ENCODE measurements around the gene AHSA1.

- TF ChIP-seq EZH2phosphoT487 (IDR thresholded peaks at IDR 0.05; ENCODE audit: borderline replicate concordance, low read depth) = no peak
- TF ChIP-seq, protein P1, sequence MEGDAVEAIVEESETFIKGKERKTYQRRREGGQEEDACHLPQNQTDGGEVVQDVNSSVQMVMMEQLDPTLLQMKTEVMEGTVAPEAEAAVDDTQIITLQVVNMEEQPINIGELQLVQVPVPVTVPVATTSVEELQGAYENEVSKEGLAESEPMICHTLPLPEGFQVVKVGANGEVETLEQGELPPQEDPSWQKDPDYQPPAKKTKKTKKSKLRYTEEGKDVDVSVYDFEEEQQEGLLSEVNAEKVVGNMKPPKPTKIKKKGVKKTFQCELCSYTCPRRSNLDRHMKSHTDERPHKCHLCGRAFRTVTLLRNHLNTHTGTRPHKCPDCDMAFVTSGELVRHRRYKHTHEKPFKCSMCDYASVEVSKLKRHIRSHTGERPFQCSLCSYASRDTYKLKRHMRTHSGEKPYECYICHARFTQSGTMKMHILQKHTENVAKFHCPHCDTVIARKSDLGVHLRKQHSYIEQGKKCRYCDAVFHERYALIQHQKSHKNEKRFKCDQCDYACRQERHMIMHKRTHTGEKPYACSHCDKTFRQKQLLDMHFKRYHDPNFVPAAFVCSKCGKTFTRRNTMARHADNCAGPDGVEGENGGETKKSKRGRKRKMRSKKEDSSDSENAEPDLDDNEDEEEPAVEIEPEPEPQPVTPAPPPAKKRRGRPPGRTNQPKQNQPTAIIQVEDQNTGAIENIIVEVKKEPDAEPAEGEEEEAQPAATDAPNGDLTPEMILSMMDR (IDR thresholded peaks at IDR 0.05) = no peak
- TF ChIP-seq RFX5 (IDR thresholded peaks at IDR 0.05; ENCODE audit: low read length) = no peak
- TF ChIP-seq, protein P2, sequence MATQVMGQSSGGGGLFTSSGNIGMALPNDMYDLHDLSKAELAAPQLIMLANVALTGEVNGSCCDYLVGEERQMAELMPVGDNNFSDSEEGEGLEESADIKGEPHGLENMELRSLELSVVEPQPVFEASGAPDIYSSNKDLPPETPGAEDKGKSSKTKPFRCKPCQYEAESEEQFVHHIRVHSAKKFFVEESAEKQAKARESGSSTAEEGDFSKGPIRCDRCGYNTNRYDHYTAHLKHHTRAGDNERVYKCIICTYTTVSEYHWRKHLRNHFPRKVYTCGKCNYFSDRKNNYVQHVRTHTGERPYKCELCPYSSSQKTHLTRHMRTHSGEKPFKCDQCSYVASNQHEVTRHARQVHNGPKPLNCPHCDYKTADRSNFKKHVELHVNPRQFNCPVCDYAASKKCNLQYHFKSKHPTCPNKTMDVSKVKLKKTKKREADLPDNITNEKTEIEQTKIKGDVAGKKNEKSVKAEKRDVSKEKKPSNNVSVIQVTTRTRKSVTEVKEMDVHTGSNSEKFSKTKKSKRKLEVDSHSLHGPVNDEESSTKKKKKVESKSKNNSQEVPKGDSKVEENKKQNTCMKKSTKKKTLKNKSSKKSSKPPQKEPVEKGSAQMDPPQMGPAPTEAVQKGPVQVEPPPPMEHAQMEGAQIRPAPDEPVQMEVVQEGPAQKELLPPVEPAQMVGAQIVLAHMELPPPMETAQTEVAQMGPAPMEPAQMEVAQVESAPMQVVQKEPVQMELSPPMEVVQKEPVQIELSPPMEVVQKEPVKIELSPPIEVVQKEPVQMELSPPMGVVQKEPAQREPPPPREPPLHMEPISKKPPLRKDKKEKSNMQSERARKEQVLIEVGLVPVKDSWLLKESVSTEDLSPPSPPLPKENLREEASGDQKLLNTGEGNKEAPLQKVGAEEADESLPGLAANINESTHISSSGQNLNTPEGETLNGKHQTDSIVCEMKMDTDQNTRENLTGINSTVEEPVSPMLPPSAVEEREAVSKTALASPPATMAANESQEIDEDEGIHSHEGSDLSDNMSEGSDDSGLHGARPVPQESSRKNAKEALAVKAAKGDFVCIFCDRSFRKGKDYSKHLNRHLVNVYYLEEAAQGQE (IDR thresholded peaks at IDR 0.05; ENCODE audit: low read depth, low read length) = no peak
- TF ChIP-seq SMC3 (IDR thresholded peaks at IDR 0.05; ENCODE audit: low read depth, low read length) = no peak
- no peak for TF ChIP-seq GABPA (IDR thresholded peaks at IDR 0.05; ENCODE audit: low read depth)
- TF ChIP-seq, protein P3, sequence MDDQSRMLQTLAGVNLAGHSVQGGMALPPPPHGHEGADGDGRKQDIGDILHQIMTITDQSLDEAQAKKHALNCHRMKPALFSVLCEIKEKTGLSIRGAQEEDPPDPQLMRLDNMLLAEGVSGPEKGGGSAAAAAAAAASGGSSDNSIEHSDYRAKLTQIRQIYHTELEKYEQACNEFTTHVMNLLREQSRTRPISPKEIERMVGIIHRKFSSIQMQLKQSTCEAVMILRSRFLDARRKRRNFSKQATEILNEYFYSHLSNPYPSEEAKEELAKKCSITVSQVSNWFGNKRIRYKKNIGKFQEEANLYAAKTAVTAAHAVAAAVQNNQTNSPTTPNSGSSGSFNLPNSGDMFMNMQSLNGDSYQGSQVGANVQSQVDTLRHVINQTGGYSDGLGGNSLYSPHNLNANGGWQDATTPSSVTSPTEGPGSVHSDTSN (IDR thresholded peaks at IDR 0.05) = no peak
- no peak for TF ChIP-seq ZBTB33 (IDR thresholded peaks at IDR 0.05; ENCODE audit: borderline replicate concordance, low read depth)
- no peak for TF ChIP-seq EP300 (IDR thresholded peaks at IDR 0.05; ENCODE audit: borderline replicate concordance in 1 of 2, low read depth in 1 of 2, low read length in 1 of 2)
- no peak for TF ChIP-seq NRF1 (IDR thresholded peaks at IDR 0.05; ENCODE audit: low read depth, low read length)
- no peak for TF ChIP-seq TEAD4 (IDR thresholded peaks at IDR 0.05; ENCODE audit: borderline replicate concordance, insufficient read depth)
- TF ChIP-seq RAD21 (IDR thresholded peaks at IDR 0.05; ENCODE audit: low read length) = no peak
- TF ChIP-seq YY1 (IDR thresholded peaks at IDR 0.05; ENCODE audit: low read depth) = no peak
- TF ChIP-seq POLR2AphosphoS5 (IDR thresholded peaks at IDR 0.05; ENCODE audit: low read depth, low read length) = no peak
Observed at GRCh38 chr14:77416836-77417235, 41.1 kb upstream of the AHSA1 start.

All from SK-N-SH (cell line).